Endothelial cell of umbilical vein (primary cell): Measurements from ENCODE around the gene NCOA5.

ENCODE experiments used
- EZH2 ChIP-seq: IDR thresholded peaks from 2 replicates; pipeline ENCODE4 v1.6.1; 2012; ENCODE audit warnings: borderline replicate concordance, low read depth, mild to moderate bottlenecking, moderate library complexity, low read length, inconsistent platforms; ENCODE audit not compliant: severe bottlenecking
- MAX ChIP-seq: IDR thresholded peaks from 2 replicates; pipeline ENCODE4 v1.6.1; 2011; ENCODE audit not compliant: insufficient read depth, insufficient read length
- POLR2AphosphoS5 ChIP-seq: IDR thresholded peaks from 2 replicates; pipeline ENCODE4 v1.6.1; 2012; ENCODE audit warnings: low read depth, mild to moderate bottlenecking, control low read depth, low read length, moderate library complexity; ENCODE audit not compliant: insufficient read depth
- TF ChIP-seq, protein P1 (sequence below), 2 donors: IDR thresholded peaks; 1 replicate in 1 of 2; 2 replicates in 1 of 2; pipeline ENCODE4 v1.5.1; 2011; ENCODE audit warnings: low read length in 2 of 2, mild to moderate bottlenecking in 2 of 2, moderate library complexity in 2 of 2, control low read depth in 1 of 2, inconsistent platforms in 1 of 2, low read depth in 1 of 2; ENCODE audit not compliant: insufficient read depth in 1 of 2; ENCODE audit errors: extremely low read depth in 1 of 2

- TF ChIP-seq, protein P1, sequence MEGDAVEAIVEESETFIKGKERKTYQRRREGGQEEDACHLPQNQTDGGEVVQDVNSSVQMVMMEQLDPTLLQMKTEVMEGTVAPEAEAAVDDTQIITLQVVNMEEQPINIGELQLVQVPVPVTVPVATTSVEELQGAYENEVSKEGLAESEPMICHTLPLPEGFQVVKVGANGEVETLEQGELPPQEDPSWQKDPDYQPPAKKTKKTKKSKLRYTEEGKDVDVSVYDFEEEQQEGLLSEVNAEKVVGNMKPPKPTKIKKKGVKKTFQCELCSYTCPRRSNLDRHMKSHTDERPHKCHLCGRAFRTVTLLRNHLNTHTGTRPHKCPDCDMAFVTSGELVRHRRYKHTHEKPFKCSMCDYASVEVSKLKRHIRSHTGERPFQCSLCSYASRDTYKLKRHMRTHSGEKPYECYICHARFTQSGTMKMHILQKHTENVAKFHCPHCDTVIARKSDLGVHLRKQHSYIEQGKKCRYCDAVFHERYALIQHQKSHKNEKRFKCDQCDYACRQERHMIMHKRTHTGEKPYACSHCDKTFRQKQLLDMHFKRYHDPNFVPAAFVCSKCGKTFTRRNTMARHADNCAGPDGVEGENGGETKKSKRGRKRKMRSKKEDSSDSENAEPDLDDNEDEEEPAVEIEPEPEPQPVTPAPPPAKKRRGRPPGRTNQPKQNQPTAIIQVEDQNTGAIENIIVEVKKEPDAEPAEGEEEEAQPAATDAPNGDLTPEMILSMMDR (IDR thresholded peaks at IDR 0.05; ENCODE audit: extremely low read depth in 1 of 2, insufficient read depth in 1 of 2, low read depth in 1 of 2, low read length in 2 of 2) = no peak
- TF ChIP-seq POLR2AphosphoS5 (no peak), EZH2 (no peak), MAX (no peak)
These were observed 670 bp downstream of the NCOA5 start for GRCh38 chr20:46089167-46089416.
